Measurements from ENCODE around the gene SPRR1B. TPM values are rescaled to one million over a fixed set of nuclear protein-coding genes. Genes with fewer than 3 reads are reported as not detected.

Gene SPRR1B
- polyA plus RNA-seq, 1 experiment = not detected

DNA sequence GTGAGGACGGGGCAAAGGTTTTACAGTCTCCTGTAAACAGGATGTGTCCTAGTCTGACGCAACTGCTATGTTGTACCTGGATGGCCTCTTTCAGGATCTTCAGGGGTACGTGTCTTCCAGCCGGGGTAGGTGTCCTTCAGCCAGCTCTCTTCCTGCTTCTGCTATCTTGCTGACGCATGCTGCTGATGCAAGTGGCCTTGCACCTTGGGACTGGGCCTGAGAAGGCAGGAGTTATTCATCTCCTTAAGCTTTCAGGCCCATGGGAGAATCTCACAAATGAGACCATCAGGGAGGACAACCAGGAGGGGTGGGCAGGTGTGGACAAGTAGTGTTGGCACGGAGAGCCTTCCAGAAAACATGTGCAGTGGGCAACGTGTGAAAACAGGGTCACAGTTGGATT is 7.9 kb upstream of the SPRR1B start:
- no peak for DNase-seq (ENCODE audit: low read depth, low spot score)
- TF ChIP-seq, protein P1, sequence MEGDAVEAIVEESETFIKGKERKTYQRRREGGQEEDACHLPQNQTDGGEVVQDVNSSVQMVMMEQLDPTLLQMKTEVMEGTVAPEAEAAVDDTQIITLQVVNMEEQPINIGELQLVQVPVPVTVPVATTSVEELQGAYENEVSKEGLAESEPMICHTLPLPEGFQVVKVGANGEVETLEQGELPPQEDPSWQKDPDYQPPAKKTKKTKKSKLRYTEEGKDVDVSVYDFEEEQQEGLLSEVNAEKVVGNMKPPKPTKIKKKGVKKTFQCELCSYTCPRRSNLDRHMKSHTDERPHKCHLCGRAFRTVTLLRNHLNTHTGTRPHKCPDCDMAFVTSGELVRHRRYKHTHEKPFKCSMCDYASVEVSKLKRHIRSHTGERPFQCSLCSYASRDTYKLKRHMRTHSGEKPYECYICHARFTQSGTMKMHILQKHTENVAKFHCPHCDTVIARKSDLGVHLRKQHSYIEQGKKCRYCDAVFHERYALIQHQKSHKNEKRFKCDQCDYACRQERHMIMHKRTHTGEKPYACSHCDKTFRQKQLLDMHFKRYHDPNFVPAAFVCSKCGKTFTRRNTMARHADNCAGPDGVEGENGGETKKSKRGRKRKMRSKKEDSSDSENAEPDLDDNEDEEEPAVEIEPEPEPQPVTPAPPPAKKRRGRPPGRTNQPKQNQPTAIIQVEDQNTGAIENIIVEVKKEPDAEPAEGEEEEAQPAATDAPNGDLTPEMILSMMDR (IDR thresholded peaks at IDR 0.05; ENCODE audit: low read depth, low read length) = no peak
- Histone ChIP-seq H3K9me3 (ENCODE audit: control insufficient read depth, insufficient read depth, low read length) (peaks cover 2% of the 10 kb centered on the region; the same call in 1 of the 2 replicates), H3K27ac (ENCODE audit: low read depth, low read length) (no peak overlapping the region), H3K27me3 (ENCODE audit: control insufficient read depth, insufficient read depth, low read length) (no peaks in the 10 kb centered on the region), H3K4me3 (ENCODE audit: low read depth, low read length) (no peak overlapping the region)
- ChIA-PET POLR2A (no interaction called here), CTCF (no interaction called here)

GRCh38 chr1:153024413-153024812 is 6.6 kb upstream of the SPRR1B start:
- ChIA-PET POLR2A (no interaction called here), CTCF (no interaction called here)
- no peaks in the 10 kb centered on the region for H3K27me3 ChIP-seq (ENCODE audit: control insufficient read depth, insufficient read depth, low read length)
- no peak overlapping the region for H3K4me3 ChIP-seq (ENCODE audit: low read depth, low read length)
- TF ChIP-seq, protein P1 (IDR thresholded peaks at IDR 0.05; ENCODE audit: low read depth, low read length) = no peak
- DNase-seq (ENCODE audit: low read depth, low spot score) = no peak
- no peaks in the 10 kb centered on the region for H3K9me3 ChIP-seq (ENCODE audit: control insufficient read depth, insufficient read depth, low read length)
- no peak overlapping the region for H3K27ac ChIP-seq (ENCODE audit: low read depth, low read length)

DNA sequence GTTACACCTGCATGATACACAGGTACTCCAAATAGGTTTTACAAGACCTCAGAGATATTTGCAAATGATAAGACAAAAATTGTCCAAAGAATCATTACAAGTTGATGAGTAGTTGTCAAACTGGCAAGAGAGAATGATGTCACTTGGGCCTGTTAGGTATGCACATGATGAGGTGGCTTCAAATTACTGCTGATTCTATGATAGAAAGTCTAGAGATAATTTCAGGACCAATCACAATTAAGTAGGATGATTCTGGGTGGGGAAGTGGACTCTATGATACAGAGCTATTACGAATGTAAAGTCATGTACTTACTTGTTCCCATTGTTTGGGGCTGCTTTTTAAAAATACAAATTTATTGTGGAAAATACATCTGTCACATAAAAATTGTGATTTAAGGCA is 5.2 kb upstream of the SPRR1B start:
- no peak for DNase-seq (ENCODE audit: low read depth, low spot score)
- ChIA-PET CTCF (no interaction called here), POLR2A (no interaction called here)
- H3K4me3 ChIP-seq (ENCODE audit: low read depth, low read length) = no peak overlapping the region
- H3K9me3 ChIP-seq (ENCODE audit: control insufficient read depth, insufficient read depth, low read length) = no peaks in the 10 kb centered on the region
- H3K27me3 ChIP-seq (ENCODE audit: control insufficient read depth, insufficient read depth, low read length) = no peaks in the 10 kb centered on the region
- TF ChIP-seq, protein P1 (IDR thresholded peaks at IDR 0.05; ENCODE audit: low read depth, low read length) = no peak
- H3K27ac ChIP-seq (ENCODE audit: low read depth, low read length) = no peak overlapping the region

GRCh38 chr1:153028766-153029165 is 2.2 kb upstream of the SPRR1B start:
- ChIA-PET POLR2A (no interaction called here), CTCF (no interaction called here)
- Histone ChIP-seq H3K4me3 (ENCODE audit: low read depth, low read length) (no peak overlapping the region), H3K27me3 (ENCODE audit: control insufficient read depth, insufficient read depth, low read length) (no peaks in the 10 kb centered on the region), H3K9me3 (ENCODE audit: control insufficient read depth, insufficient read depth, low read length) (0 out of 2 replicates have a peak, but pooled peaks cover 3% of the 10 kb centered on the region), H3K27ac (ENCODE audit: low read depth, low read length) (no peak overlapping the region)
- DNase-seq (ENCODE audit: low read depth, low spot score) = no peak
- TF ChIP-seq, protein P1 (IDR thresholded peaks at IDR 0.05; ENCODE audit: low read depth, low read length) = no peak

DNA sequence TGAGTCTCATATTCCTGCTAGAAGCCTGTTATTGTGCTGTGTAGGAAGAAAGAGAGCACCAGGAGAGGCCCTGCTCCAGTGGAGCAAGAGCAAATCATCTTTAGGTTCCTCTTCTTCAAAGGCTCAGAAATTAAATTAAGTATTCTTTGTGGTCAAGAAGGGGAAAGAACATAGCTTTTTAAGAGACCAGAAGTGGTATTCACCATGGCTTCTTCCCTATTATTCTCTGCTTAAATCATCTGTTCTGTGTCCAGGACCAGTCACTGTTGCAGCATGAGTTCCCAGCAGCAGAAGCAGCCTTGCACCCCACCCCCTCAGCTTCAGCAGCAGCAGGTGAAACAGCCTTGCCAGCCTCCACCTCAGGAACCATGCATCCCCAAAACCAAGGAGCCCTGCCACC is 1.1 kb downstream of the SPRR1B start:
- ChIA-PET CTCF (no interaction called here), POLR2A (no interaction called here)
- TF ChIP-seq, protein P1 (IDR thresholded peaks at IDR 0.05; ENCODE audit: low read depth, low read length) = no peak
- Histone ChIP-seq H3K9me3 (ENCODE audit: control insufficient read depth, insufficient read depth, low read length) (0 out of 2 replicates have a peak, but pooled peaks cover 3% of the 10 kb centered on the region), H3K4me3 (ENCODE audit: low read depth, low read length) (no peak overlapping the region), H3K27ac (ENCODE audit: low read depth, low read length) (no peak overlapping the region), H3K27me3 (ENCODE audit: control insufficient read depth, insufficient read depth, low read length) (no peaks in the 10 kb centered on the region)
- DNase-seq (ENCODE audit: low read depth, low spot score) = no peak

Data from AG04450 (cell line).